Sigmoid colon (tissue), 3 donors: ENCODE measurements around the gene CCL1.

ENCODE experiments used
- POLR2A ChIP-seq, 2 donors: fragments of 450-650 bp; IDR thresholded peaks; one replicate each; pipeline ENCODE4 v1.6.1; 2016; ENCODE audit warnings: antibody characterized with exemption in 2 of 2, mild to moderate bottlenecking in 2 of 2, moderate library complexity in 2 of 2
- TF ChIP-seq, protein P1 (sequence below), 4 experiments: fragments of 450-650 bp in 3 of 4; fragments of 200-600 bp in 1 of 4; IDR thresholded peaks; one replicate each; pipeline ENCODE4 v1.5.1; 2016 to 2019; ENCODE audit warnings: antibody characterized with exemption in 4 of 4, mild to moderate bottlenecking in 3 of 4, moderate library complexity in 2 of 4

DNA sequence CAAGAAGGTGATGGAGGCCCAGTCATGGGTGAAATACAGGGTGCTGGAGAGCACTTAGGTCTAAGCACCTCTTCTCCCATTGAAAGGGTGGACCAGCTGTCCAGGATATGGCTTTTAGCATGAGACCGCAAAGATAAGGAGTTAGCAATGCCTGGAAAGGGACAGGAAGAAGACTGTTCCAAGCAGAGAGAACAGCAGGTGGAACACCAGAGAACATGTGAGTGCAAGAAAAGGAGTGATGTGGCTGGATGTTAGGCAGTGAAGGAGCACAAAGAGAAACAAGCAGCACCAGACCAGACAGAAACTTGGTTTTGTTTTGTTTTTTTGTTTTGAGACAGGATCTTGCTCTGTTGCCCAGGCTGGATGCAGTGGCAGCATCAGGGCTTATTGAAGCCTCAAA, 45.4 kb upstream of the CCL1 start:
- TF ChIP-seq, protein P1, sequence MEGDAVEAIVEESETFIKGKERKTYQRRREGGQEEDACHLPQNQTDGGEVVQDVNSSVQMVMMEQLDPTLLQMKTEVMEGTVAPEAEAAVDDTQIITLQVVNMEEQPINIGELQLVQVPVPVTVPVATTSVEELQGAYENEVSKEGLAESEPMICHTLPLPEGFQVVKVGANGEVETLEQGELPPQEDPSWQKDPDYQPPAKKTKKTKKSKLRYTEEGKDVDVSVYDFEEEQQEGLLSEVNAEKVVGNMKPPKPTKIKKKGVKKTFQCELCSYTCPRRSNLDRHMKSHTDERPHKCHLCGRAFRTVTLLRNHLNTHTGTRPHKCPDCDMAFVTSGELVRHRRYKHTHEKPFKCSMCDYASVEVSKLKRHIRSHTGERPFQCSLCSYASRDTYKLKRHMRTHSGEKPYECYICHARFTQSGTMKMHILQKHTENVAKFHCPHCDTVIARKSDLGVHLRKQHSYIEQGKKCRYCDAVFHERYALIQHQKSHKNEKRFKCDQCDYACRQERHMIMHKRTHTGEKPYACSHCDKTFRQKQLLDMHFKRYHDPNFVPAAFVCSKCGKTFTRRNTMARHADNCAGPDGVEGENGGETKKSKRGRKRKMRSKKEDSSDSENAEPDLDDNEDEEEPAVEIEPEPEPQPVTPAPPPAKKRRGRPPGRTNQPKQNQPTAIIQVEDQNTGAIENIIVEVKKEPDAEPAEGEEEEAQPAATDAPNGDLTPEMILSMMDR (IDR thresholded peaks at IDR 0.05) = no peak
- no peak for TF ChIP-seq POLR2A (IDR thresholded peaks at IDR 0.05)
